AG04450 (cell line): ENCODE measurements around the gene CLCN2. TPM values are rescaled to one million over a fixed set of nuclear protein-coding genes. Genes with fewer than 3 reads are reported as not detected.

ENCODE experiments used
- CTCF ChIA-PET: fragments of 300-600, 350-600 bp; formaldehyde crosslinking; extraction: SDS; loops from one replicate; lab custom pipeline; 2022; ENCODE audit warnings: antibody characterized with exemption, inconsistent platforms; lab: Charles Lee
- POLR2A ChIA-PET: fragments of 350-600 bp; formaldehyde crosslinking; extraction: SDS; loops from one replicate; lab custom pipeline; 2021; ENCODE audit warnings: antibody characterized with exemption, inconsistent platforms; lab: Yijun Ruan, JAX
- DNase-seq: peaks from one replicate; pipeline ENCODE4 v3.0.0-alpha.2; 2011; ENCODE audit warnings: low read depth, low spot score
- H3K27ac ChIP-seq: one replicate; pipeline ENCODE4 v1.5.1; 2012; ENCODE audit warnings: low read depth, low read length, control low read depth
- H3K27me3 ChIP-seq: one replicate; pipeline ENCODE4 v1.6.0; 2012; ENCODE audit warnings: low read length; ENCODE audit not compliant: control insufficient read depth, insufficient read depth
- H3K4me3 ChIP-seq: 2 replicates; pipeline ENCODE4 v1.5.1; 2011; ENCODE audit warnings: mild to moderate bottlenecking, low read depth, low read length, control low read depth
- H3K9me3 ChIP-seq: 2 replicates; pipeline ENCODE4 v1.5.1; 2012; ENCODE audit warnings: low read length; ENCODE audit not compliant: control insufficient read depth, insufficient read depth
- polyA plus RNA-seq: library from polyadenylated mRNA; depleted of rRNA; stranded (reverse); fragments of >200 nt; gene quantifications from 2 replicates; pipeline ENCODE4 v1.2.3, GENCODE V29; 2011
- TF ChIP-seq, protein P1 (sequence below): IDR thresholded peaks from 2 replicates; pipeline ENCODE4 v1.5.1; 2011; ENCODE audit warnings: low read depth, low read length, control low read depth, inconsistent platforms

CLCN2 gene
- polyA plus RNA-seq, 1 experiment = 1.7 TPM

DNA sequence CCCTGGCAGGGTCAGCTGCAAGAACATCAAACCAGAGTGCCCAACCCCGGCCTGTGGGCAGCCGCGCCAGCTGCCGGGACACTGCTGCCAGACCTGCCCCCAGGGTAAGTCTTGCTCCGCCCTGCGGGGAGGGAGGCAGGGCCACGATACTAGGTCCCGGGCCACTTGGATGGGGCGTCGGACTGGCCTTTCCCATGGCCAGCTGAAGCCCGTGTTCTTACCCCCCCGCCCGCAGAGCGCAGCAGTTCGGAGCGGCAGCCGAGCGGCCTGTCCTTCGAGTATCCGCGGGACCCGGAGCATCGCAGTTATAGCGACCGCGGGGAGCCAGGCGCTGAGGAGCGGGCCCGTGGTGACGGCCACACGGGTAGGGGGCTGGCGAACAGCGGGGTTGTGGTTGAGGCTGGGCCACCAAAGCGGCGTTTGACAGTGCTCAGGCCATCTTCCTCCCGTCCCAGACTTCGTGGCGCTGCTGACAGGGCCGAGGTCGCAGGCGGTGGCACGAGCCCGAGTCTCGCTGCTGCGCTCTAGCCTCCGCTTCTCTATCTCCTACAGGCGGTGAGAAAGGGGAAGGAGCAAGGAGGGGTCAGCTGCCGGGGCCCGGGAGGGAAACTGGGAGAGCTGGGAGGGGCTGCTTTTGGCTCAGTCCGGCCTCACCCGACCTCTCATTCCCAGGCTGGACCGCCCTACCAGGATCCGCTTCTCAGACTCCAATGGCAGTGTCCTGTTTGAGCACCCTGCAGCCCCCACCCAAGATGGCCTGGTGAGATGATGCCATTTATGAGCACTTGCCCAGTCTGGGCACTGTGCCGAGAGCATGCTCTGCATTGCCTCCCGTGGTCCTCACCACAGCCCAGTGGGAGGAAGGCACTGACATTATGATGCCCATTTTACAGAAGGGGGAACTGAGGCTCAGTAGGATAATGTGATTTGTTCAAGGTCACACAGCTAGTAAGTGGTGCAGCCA lies 20.1 kb upstream of the CLCN2 start:
- POLR2A ChIA-PET = no interaction called here
- Histone ChIP-seq H3K27ac (no peak overlapping the region), H3K4me3 (no peak overlapping the region), H3K9me3 (no peaks in the 10 kb centered on the region; the same call in 1 of the 2 replicates), H3K27me3 (peaks cover 60% of the 10 kb centered on the region)
- CTCF ChIA-PET = interaction anchor here (0.6 to 2.4 kb wide), 3 partner anchors 9 to 531 kb away, joined by 4 to 24 read pairs (median 4); no protein-coding TSS in a partner anchor
- TF ChIP-seq, protein P1, sequence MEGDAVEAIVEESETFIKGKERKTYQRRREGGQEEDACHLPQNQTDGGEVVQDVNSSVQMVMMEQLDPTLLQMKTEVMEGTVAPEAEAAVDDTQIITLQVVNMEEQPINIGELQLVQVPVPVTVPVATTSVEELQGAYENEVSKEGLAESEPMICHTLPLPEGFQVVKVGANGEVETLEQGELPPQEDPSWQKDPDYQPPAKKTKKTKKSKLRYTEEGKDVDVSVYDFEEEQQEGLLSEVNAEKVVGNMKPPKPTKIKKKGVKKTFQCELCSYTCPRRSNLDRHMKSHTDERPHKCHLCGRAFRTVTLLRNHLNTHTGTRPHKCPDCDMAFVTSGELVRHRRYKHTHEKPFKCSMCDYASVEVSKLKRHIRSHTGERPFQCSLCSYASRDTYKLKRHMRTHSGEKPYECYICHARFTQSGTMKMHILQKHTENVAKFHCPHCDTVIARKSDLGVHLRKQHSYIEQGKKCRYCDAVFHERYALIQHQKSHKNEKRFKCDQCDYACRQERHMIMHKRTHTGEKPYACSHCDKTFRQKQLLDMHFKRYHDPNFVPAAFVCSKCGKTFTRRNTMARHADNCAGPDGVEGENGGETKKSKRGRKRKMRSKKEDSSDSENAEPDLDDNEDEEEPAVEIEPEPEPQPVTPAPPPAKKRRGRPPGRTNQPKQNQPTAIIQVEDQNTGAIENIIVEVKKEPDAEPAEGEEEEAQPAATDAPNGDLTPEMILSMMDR = no peak
- DNase-seq = no peak

DNA sequence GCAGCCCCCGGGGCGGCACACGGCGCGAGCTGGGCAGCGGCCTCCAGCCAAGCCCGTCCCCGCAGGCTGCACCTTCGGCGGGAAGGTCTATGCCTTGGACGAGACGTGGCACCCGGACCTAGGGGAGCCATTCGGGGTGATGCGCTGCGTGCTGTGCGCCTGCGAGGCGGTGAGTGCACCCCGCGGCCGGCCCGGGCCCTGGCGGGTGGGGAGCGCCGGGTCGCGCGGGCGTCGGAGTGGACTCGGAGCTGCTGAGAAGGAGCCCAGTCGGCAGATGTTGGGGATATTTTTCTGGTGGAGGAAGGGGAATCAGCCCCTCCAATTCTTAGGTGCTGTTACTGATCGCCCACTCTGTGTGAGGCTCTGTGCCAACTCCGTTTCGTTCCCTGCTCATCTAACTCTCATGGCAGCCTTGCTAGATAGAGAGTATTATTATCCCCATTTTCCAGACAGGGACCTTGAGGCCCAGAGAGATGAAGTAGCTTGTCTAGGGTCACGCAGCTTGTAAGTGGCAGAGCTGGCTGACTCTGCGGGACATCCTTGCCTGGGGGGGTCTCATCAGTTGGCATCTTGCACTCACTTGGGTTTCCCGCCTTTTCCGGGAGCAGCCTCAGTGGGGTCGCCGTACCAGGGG lies 19.3 kb upstream of the CLCN2 start:
- TF ChIP-seq, protein P1 = no peak
- no peak overlapping the region for H3K27ac ChIP-seq
- no peaks in the 10 kb centered on the region; the same call in 1 of the 2 replicates for H3K9me3 ChIP-seq
- peak overlapping the region; percentile 31; the same call in 1 of the 2 replicates for H3K4me3 ChIP-seq
- no peak for DNase-seq
- ChIA-PET CTCF (interaction anchor here (1.3 to 2.4 kb wide), 2 partner anchors 9 to 133 kb away, joined by 4 to 24 read pairs; no protein-coding TSS in a partner anchor), POLR2A (no interaction called here)
- H3K27me3 ChIP-seq = peaks cover 60% of the 10 kb centered on the region

DNA sequence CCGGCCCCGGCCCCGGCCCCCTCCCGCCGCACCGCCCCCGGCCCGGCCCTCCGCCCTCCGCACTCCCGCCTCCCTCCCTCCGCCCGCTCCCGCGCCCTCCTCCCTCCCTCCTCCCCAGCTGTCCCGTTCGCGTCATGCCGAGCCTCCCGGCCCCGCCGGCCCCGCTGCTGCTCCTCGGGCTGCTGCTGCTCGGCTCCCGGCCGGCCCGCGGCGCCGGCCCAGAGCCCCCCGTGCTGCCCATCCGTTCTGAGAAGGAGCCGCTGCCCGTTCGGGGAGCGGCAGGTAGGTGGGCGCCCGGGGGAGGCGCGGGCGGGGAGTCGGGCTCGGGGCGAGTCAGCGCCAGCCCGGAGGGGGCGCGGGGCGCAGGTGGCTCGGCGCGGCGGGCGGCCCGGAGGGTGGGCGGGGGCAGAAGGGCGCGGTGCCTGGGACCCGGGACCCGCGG lies 18.8 kb upstream of the CLCN2 start:
- no peak overlapping the region for H3K27ac ChIP-seq
- POLR2A ChIA-PET = interaction anchor here (0.6 kb wide), 1 partner anchor 438 kb away, joined by 3 read pairs; no protein-coding TSS in a partner anchor
- H3K4me3 ChIP-seq = peak overlapping the region; percentile 31; the same call in 1 of the 2 replicates
- CTCF ChIA-PET = interaction anchor here (2.4 kb wide), 1 partner anchor 8 kb away, joined by 24 read pairs; no protein-coding TSS in a partner anchor
- TF ChIP-seq, protein P1 = no peak
- no peaks in the 10 kb centered on the region; the same call in 1 of the 2 replicates for H3K9me3 ChIP-seq
- peaks cover 66% of the 10 kb centered on the region for H3K27me3 ChIP-seq
- DNase-seq = no peak

DNA sequence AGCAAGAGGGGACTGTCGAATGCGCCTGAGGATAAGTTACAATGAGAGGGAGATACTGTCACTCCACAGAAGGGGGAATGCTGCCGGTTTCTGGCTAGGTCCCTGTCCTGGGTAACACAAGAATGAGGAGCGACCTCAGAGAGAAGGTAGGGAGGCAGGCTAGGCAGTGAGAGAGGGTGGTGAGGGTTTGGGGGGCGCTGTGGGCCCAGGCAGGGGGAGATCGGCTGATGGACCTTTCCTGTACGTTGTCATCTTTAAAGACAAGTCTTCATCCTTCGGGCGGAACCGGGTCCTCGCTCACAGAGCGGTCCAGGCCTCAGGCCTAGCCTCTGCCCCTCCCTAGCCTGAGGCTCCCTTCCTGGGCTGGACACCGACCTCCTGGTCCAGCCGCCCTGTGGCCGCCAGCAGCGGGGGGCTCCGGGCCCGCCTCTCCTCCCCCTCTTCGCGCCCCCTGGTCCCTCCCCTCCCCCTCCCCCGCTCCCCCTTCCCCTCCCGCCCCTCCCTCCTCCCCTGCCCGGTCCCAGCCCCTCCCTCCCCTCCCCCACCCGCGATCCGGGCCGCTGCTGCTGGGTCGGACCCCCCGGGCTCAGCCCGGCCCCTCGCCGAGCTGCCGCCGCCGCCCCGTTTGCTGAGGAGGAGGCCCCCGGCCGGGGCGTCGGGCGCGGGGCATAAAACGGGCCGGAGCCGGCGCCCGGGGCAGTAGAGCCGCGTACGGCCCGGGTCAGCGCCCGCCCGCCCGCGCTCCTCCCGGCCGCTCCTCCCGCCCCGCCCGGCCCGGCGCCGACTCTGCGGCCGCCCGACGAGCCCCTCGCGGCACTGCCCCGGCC lies 18.2 kb upstream of the CLCN2 start, which contains the start of gene CHRD:
Gene CHRD (plus strand): TSS at position 697 of the 827 bp plus-strand sequence. CDS start 265 bp downstream, outside the sequence.
- Histone ChIP-seq H3K4me3 (peak within 1 kb of the TSS; percentile 31; the same call in 1 of the 2 replicates), H3K27ac (no peak within 1 kb of the TSS), H3K9me3 (no peaks in the 10 kb centered on the region; the same call in 1 of the 2 replicates), H3K27me3 (peaks cover 67% of the 10 kb centered on the region)
- DNase-seq = no peak
- POLR2A ChIA-PET = interaction anchor here (0.6 kb wide), 1 partner anchor 439 kb away, joined by 3 read pairs; no protein-coding TSS in a partner anchor
- TF ChIP-seq, protein P1 = no peak
- CTCF ChIA-PET = no interaction called here
